GM10248 (cell line): ENCODE data around the gene HOXD12.

Source experiments
- CTCF ChIA-PET: fragments of 300-600 bp; sonication (Branson Sonifier 250); formaldehyde crosslinking; extraction: SDS; loops from one replicate; lab custom pipeline; 2021; ENCODE audit warnings: antibody characterized with exemption; lab: Yijun Ruan, JAX
- POLR2A ChIA-PET: fragments of 350-650 bp; sonication (Branson Sonifier 250); formaldehyde crosslinking; extraction: SDS; loops from one replicate; lab custom pipeline; 2020; ENCODE audit warnings: antibody characterized with exemption; lab: Yijun Ruan, JAX
- DNase-seq: peaks from one replicate; pipeline ENCODE4 v3.0.0; 2012; ENCODE audit errors: extremely low spot score
- CTCF ChIP-seq: IDR thresholded peaks from 2 replicates; pipeline ENCODE4 v1.5.1; 2012; ENCODE audit warnings: mild to moderate bottlenecking, low read depth; ENCODE audit errors: extremely low read depth, missing control alignments, control extremely low read depth

HOXD12 gene

GRCh38 chr2:176148751-176149421 lies 49.3 kb downstream of the HOXD12 start:
- CTCF ChIA-PET = no interaction called here
- no peak for DNase-seq
- TF ChIP-seq CTCF = no peak
- POLR2A ChIA-PET = no interaction called here

- CTCF ChIA-PET = interaction anchor here (1.4 to 2.3 kb wide), 2 partner anchors 9 to 17 kb away, joined by 3 to 18 read pairs; no protein-coding TSS in a partner anchor
- no peak for TF ChIP-seq CTCF
- POLR2A ChIA-PET = no interaction called here
- no peak for DNase-seq
Observed at GRCh38 chr2:176149481-176149938, 49.9 kb downstream of the HOXD12 start.

- no peak for DNase-seq
- POLR2A ChIA-PET = no interaction called here
- TF ChIP-seq CTCF = no peak
- CTCF ChIA-PET = interaction anchor here (1.2 to 2.3 kb wide), 3 partner anchors 10 to 23 kb away, joined by 3 to 18 read pairs (median 5); no protein-coding TSS in a partner anchor
Observed at GRCh38 chr2:176149939-176150583, 50.5 kb downstream of the HOXD12 start.

GRCh38 chr2:176150584-176151441 lies 51.2 kb downstream of the HOXD12 start:
- POLR2A ChIA-PET = no interaction called here
- CTCF ChIA-PET = interaction anchor here (1.2 to 2.3 kb wide), 4 partner anchors 10 to 304 kb away, joined by 3 to 18 read pairs (median 4); no protein-coding TSS in a partner anchor
- TF ChIP-seq CTCF = no peak
- no peak for DNase-seq

- ChIA-PET CTCF (interaction anchor here (1.0 to 2.3 kb wide), 3 partner anchors 11 to 303 kb away, joined by 4 to 18 read pairs (median 5); no protein-coding TSS in a partner anchor), POLR2A (no interaction called here)
- DNase-seq = no peak
- no peak for TF ChIP-seq CTCF
Observed at GRCh38 chr2:176151442-176152287, 52.1 kb downstream of the HOXD12 start, which contains the start of gene HOXD4. Gene HOXD4, plus strand, starts transcription at chr2:176151550. Its CDS starts 84 bp downstream, at chr2:176151634.
